ENCODE results near the gene ZNF366. TPM values are rescaled to one million over a fixed set of nuclear protein-coding genes. Genes with fewer than 3 reads are reported as not detected.

ZNF366 gene
- total RNA-seq, 1 experiment from 2014 or later, result not detected

DNA sequence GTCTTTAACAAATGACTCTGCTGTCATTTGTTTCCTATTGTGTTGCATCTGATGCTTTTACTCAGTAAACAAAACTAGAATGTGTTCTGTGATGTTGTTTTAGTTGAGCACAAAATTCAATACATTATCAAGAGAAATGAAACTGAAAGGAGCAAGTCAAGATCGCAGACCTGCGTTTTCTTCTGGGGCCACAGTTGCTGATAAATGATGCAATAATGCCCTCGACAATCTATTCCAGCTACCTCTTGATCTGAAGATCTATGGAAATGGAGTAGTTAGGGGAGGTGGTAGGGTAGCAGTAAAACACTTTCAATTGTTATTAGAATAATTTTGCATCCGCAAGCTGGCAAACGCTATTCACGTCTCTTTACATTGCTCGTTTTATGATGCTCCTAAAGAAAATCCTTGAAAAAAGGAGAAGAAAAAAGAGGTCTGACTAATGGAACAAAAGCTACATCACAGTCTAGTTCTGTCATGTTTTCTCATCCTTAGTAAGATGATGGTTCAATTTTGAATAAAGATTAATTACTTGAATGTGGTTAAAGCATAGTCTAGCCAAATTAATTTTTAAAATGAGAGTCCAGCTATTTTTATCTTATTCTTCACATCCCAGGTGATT is 1.6 kb downstream of the ZNF366 start:
- no TSS peak for BruUV-seq (replicated peaks)
- CTCF ChIA-PET, result interaction anchor here (1.2 to 1.5 kb wide), 3 partner anchors 18 to 150 kb away, joined by 3 to 4 read pairs (median 3); no protein-coding TSS in a partner anchor
- peaks cover 10% of the 10 kb centered on the region for H3K4me1 Mint-ChIP-seq (ENCODE audit: insufficient read depth, unreplicated experiment)
- intact Hi-C loops (cut with micrococcal nuclease), result no loop called here
- POLR2A ChIA-PET, result no interaction called here
- H3K27me3 Mint-ChIP-seq (ENCODE audit: insufficient read depth, unreplicated experiment), result no peaks in the 10 kb centered on the region
- no peaks in the 10 kb centered on the region for H3K9me3 Mint-ChIP-seq (ENCODE audit: unreplicated experiment)
- no peak for DNase-seq (ENCODE audit: unreplicated experiment)
- TF ChIP-seq, protein P1, sequence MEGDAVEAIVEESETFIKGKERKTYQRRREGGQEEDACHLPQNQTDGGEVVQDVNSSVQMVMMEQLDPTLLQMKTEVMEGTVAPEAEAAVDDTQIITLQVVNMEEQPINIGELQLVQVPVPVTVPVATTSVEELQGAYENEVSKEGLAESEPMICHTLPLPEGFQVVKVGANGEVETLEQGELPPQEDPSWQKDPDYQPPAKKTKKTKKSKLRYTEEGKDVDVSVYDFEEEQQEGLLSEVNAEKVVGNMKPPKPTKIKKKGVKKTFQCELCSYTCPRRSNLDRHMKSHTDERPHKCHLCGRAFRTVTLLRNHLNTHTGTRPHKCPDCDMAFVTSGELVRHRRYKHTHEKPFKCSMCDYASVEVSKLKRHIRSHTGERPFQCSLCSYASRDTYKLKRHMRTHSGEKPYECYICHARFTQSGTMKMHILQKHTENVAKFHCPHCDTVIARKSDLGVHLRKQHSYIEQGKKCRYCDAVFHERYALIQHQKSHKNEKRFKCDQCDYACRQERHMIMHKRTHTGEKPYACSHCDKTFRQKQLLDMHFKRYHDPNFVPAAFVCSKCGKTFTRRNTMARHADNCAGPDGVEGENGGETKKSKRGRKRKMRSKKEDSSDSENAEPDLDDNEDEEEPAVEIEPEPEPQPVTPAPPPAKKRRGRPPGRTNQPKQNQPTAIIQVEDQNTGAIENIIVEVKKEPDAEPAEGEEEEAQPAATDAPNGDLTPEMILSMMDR (IDR thresholded peaks at IDR 0.05; ENCODE audit: unreplicated experiment), result no peak
- H3K4me3 Mint-ChIP-seq (ENCODE audit: unreplicated experiment), result no peak overlapping the region
- no peak overlapping the region for H3K27ac Mint-ChIP-seq (ENCODE audit: low read depth, unreplicated experiment)
- no peaks in the 10 kb centered on the region for H3K36me3 Mint-ChIP-seq (ENCODE audit: insufficient read depth, unreplicated experiment)

DNA sequence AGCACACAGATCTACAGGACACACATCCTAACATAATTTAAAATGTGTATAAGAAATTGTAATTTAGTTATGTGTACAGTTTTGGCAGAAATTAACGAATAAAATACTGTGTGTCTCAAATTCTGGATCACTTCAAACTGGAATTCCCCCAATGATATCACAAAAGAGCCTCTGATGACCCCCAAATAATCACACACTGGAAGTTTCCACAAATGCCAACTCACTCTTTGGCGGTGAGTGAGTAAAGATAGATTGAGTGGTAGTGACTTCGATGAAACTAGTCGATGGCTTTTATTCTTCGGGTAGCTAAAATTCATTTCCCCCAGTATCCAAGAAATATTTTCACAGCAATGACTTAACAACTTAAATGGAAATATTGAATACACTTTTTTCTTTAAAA is 2.2 kb downstream of the ZNF366 start:
- Mint-ChIP-seq H3K27ac (ENCODE audit: low read depth, unreplicated experiment) (no peak overlapping the region), H3K4me1 (ENCODE audit: insufficient read depth, unreplicated experiment) (peaks cover 6% of the 10 kb centered on the region), H3K9me3 (ENCODE audit: unreplicated experiment) (no peaks in the 10 kb centered on the region), H3K36me3 (ENCODE audit: insufficient read depth, unreplicated experiment) (no peaks in the 10 kb centered on the region), H3K4me3 (ENCODE audit: unreplicated experiment) (no peak overlapping the region), H3K27me3 (ENCODE audit: insufficient read depth, unreplicated experiment) (no peaks in the 10 kb centered on the region)
- TF ChIP-seq, protein P1 (IDR thresholded peaks at IDR 0.05; ENCODE audit: unreplicated experiment), result no peak
- DNase-seq (ENCODE audit: unreplicated experiment), result no peak
- intact Hi-C loops (cut with micrococcal nuclease), result no loop called here
- no TSS peak for BruUV-seq (replicated peaks)
- CTCF ChIA-PET, result interaction anchor here (1.1 to 1.7 kb wide), 3 partner anchors 10 to 138 kb away, joined by 3 to 7 read pairs (median 6); no protein-coding TSS in a partner anchor
- POLR2A ChIA-PET, result no interaction called here

DNA sequence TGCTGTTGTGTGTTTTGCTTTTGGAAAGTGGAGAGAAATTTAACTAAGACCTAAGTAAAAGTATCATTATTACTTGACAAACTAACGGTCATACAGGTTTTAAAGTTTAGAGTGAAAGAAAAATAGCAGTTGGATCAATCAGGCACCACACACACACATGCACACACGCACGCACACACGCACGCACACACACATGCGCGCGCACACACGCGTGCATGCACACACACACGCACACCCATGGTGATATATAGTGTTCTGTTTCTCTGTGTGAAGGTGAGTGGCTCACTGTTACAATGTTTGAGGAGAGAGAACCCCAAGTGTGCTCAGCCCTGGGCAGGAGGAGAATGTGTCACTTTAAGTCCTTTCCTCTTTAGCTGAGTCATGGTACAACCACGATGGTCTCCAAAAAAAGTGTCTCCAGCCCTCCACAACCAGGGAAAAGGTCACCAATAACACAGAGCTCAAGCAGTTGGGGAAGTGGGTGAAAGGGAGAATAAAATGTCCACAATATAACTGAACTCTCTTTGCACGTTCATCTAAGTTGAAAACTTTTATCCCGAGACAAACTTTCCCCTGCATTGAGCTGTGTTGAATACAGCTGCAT is 3.2 kb downstream of the ZNF366 start:
- H3K4me3 Mint-ChIP-seq (ENCODE audit: unreplicated experiment), result no peak overlapping the region
- CTCF ChIA-PET, result interaction anchor here (1.1 to 1.7 kb wide), 3 partner anchors 9 to 137 kb away, joined by 3 to 7 read pairs (median 6); no protein-coding TSS in a partner anchor
- DNase-seq (ENCODE audit: unreplicated experiment), result no peak
- peaks cover 6% of the 10 kb centered on the region for H3K4me1 Mint-ChIP-seq (ENCODE audit: insufficient read depth, unreplicated experiment)
- POLR2A ChIA-PET, result interaction anchor here (0.6 to 1.6 kb wide), 3 partner anchors 12 to 69 kb away, joined by 3 to 6 read pairs (median 3); no protein-coding TSS in a partner anchor
- no TSS peak for BruUV-seq (replicated peaks)
- H3K27ac Mint-ChIP-seq (ENCODE audit: low read depth, unreplicated experiment), result no peak overlapping the region
- H3K27me3 Mint-ChIP-seq (ENCODE audit: insufficient read depth, unreplicated experiment), result no peaks in the 10 kb centered on the region
- H3K36me3 Mint-ChIP-seq (ENCODE audit: insufficient read depth, unreplicated experiment), result no peaks in the 10 kb centered on the region
- TF ChIP-seq, protein P1 (IDR thresholded peaks at IDR 0.05; ENCODE audit: unreplicated experiment), result no peak
- no peaks in the 10 kb centered on the region for H3K9me3 Mint-ChIP-seq (ENCODE audit: unreplicated experiment)
- intact Hi-C loops (cut with micrococcal nuclease), result no loop called here

DNA sequence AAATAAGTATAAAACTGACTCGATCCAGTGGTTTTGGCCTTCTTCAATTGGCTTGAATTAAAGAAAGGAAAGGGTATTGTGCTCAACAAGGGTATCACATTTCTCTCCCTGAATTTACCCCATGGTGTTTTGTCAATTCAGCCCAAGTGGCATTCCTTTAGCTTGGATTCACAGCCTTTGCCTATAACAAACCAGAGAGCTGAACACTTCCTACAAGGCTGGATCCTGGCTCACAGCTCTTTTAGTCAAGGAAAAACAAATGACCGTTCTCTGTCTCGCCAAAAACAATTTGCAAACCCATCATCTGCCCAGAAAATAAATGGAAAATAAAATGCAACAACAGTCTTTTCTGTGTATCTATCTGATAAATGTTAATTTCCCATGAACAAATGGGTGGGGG is 5.7 kb downstream of the ZNF366 start:
- Mint-ChIP-seq H3K27me3 (ENCODE audit: insufficient read depth, unreplicated experiment) (no peaks in the 10 kb centered on the region), H3K27ac (ENCODE audit: low read depth, unreplicated experiment) (no peak overlapping the region), H3K9me3 (ENCODE audit: unreplicated experiment) (no peaks in the 10 kb centered on the region), H3K4me1 (ENCODE audit: insufficient read depth, unreplicated experiment) (peaks cover 14% of the 10 kb centered on the region), H3K4me3 (ENCODE audit: unreplicated experiment) (no peak overlapping the region), H3K36me3 (ENCODE audit: insufficient read depth, unreplicated experiment) (no peaks in the 10 kb centered on the region)
- TF ChIP-seq, protein P1 (IDR thresholded peaks at IDR 0.05; ENCODE audit: unreplicated experiment), result no peak
- no peak for DNase-seq (ENCODE audit: unreplicated experiment)
- ChIA-PET CTCF (interaction anchor here (0.9 kb wide), 1 partner anchor 23 kb away, joined by 3 read pairs; no protein-coding TSS in a partner anchor), POLR2A (interaction anchor here (1.4 kb wide), 1 partner anchor 15 kb away, joined by 4 read pairs; no protein-coding TSS in a partner anchor)
- intact Hi-C loops (cut with micrococcal nuclease), result no loop called here
- BruUV-seq (replicated peaks), result no TSS peak
